KMS-11 (cell line): ENCODE measurements around the gene SLC2A8.

ENCODE experiments used
- H2AFZ ChIP-seq: fragments of 200-600 bp; sonication (generic); 2 replicates; pipeline ENCODE4 v1.6.1; 2016; ENCODE audit warnings: antibody characterized with exemption, mixed run types, low read depth
- H3K27ac ChIP-seq: fragments of 200-600 bp; sonication (generic); 2 replicates; pipeline ENCODE4 v1.6.1; 2016; ENCODE audit warnings: mild to moderate bottlenecking, mixed run types
- H3K27me3 ChIP-seq: fragments of 200-600 bp; sonication (generic); 2 replicates; pipeline ENCODE4 v1.6.1; 2017; ENCODE audit warnings: mild to moderate bottlenecking, low read depth, mixed run types, moderate library complexity; ENCODE audit not compliant: insufficient read depth
- H3K36me3 ChIP-seq: fragments of 200-600 bp; sonication (generic); 2 replicates; pipeline ENCODE4 v1.6.1; 2017; ENCODE audit warnings: mild to moderate bottlenecking, mixed run types; ENCODE audit not compliant: insufficient read depth
- H3K4me1 ChIP-seq: fragments of 200-600 bp; sonication (generic); 2 replicates; pipeline ENCODE4 v1.6.1; 2016; ENCODE audit warnings: mild to moderate bottlenecking, low read depth, mixed run types; ENCODE audit not compliant: poor library complexity, severe bottlenecking
- H3K4me2 ChIP-seq: fragments of 200-600 bp; sonication (generic); 2 replicates; pipeline ENCODE4 v1.7.0; 2016; ENCODE audit warnings: mild to moderate bottlenecking, mixed run types
- H3K4me3 ChIP-seq: fragments of 200-600 bp; sonication (generic); IDR thresholded peaks from 2 replicates; pipeline ENCODE4 v1.6.1; 2017; ENCODE audit warnings: low read depth, low read length, mixed read lengths; ENCODE audit not compliant: insufficient read depth
- H3K79me2 ChIP-seq: fragments of 200-600 bp; sonication (generic); 2 replicates; pipeline ENCODE4 v1.6.1; 2016; ENCODE audit warnings: low read depth, mixed run types; ENCODE audit not compliant: insufficient read depth
- H3K9ac ChIP-seq: fragments of 200-600 bp; sonication (generic); 2 replicates; pipeline ENCODE4 v1.6.1; 2016; ENCODE audit warnings: mild to moderate bottlenecking, mixed run types
- H4K20me1 ChIP-seq: fragments of 200-600 bp; sonication (generic); 2 replicates; pipeline ENCODE4 v1.6.1; 2016; ENCODE audit warnings: mild to moderate bottlenecking, mixed run types; ENCODE audit not compliant: insufficient read depth
- TF ChIP-seq, protein P1 (sequence below): fragments of 200-600 bp; sonication (generic); conservative IDR thresholded peaks from 2 replicates; pipeline ENCODE4 v1.6.1; 2017; ENCODE audit warnings: low read depth, mild to moderate bottlenecking, antibody characterized with exemption, low read length, moderate library complexity, mixed read lengths

SLC2A8 gene

DNA sequence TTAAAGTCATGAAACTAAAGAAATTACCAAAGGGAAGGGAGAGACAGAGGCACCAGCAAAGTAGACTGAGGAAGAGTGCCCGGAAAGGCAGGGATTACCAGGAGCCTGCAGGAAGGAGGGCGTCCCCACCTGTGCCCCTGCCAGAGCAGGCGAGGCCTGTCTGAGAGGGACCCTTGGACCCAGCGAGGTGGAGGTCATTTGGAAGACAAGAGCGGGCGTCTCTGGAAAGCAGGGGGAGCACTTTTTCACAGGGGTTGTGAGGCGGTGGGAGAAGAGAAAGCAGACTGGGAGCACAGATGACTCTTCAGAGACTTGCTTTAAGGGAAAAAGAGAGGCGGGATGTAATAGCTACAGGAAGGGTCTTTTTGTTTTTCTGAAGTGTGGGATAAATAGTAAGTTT is 27.5 kb upstream of the SLC2A8 start:
- no peak overlapping the region for H2AFZ ChIP-seq
- H3K79me2 ChIP-seq: no peaks in the 10 kb centered on the region
- H3K36me3 ChIP-seq: no peaks in the 10 kb centered on the region
- no peak overlapping the region for H3K4me2 ChIP-seq
- no peak overlapping the region for H3K27ac ChIP-seq
- no peaks in the 10 kb centered on the region for H4K20me1 ChIP-seq
- H3K4me3 ChIP-seq: no peak overlapping the region
- no peaks in the 10 kb centered on the region for H3K4me1 ChIP-seq
- no peaks in the 10 kb centered on the region for H3K27me3 ChIP-seq
- TF ChIP-seq, protein P1, sequence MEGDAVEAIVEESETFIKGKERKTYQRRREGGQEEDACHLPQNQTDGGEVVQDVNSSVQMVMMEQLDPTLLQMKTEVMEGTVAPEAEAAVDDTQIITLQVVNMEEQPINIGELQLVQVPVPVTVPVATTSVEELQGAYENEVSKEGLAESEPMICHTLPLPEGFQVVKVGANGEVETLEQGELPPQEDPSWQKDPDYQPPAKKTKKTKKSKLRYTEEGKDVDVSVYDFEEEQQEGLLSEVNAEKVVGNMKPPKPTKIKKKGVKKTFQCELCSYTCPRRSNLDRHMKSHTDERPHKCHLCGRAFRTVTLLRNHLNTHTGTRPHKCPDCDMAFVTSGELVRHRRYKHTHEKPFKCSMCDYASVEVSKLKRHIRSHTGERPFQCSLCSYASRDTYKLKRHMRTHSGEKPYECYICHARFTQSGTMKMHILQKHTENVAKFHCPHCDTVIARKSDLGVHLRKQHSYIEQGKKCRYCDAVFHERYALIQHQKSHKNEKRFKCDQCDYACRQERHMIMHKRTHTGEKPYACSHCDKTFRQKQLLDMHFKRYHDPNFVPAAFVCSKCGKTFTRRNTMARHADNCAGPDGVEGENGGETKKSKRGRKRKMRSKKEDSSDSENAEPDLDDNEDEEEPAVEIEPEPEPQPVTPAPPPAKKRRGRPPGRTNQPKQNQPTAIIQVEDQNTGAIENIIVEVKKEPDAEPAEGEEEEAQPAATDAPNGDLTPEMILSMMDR: no peak
- no peak overlapping the region for H3K9ac ChIP-seq

DNA sequence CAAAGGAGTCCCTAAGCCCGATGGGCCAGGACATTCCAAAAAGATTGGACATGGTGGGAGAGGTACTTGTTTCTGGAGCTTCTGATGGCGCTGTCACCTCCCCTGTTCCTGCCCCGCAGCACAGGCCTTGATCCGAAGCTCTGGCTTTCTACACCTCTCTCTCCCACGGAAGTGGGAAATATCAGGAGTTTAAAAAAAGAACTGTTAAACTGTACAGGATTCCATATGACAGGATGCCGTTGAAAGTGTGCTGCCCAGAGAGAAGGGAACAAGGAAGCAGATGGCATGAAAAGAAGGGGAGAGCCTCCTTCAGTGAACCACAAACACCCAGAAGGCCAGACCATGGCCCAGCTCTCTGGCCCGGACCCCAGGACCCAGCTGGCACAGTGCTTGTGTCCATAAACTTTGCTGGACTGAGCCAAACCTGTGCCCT is 26.8 kb upstream of the SLC2A8 start:
- no peaks in the 10 kb centered on the region for H3K4me1 ChIP-seq
- no peak overlapping the region for H3K4me2 ChIP-seq

DNA sequence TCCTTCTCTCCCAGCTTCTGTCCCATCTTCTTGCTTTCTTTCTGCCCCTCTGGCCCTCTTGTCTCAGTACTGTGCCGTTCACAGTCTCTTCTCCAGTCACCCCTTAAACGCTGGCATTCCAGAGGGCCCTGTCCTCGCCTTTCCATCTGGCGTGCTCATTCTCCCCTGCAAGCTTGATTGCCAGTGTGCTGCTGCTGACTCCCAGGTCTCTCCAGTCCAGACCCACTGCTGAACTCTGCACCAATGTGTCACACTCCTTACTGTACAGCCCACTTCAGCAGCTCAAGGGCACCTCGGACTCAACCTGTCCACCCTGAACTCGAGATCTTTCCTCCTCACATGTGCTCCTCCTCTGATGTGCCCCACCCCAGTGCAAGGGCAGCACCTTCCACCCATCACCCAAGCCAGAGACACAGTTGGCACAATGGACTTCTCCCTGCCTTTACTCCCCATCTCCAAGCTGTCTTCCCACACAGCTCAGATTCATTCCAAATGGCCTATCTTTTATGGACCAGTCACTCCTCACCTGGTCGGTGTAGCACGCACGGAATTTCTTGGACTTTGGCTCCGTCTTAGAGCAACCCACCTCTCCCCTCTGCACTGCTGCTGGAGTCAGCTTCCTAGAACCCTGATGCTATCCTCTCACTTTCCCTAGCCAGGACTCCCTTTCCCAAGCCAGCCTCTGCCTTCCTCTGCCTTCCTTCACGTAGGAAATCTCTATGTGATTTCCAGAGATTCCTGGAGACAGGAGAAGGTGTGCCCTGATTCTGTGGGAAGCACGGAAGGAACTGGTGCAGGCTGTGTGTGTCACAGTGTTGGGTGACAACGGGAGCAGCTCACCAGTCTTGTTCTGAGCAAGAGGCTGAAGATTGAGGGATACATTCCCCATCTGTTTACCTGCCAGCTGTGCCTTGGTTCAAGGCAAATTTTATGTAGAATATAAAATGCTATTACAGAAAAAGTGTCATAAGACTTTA is 26.0 kb upstream of the SLC2A8 start:
- Histone ChIP-seq H3K4me1 (no peaks in the 10 kb centered on the region), H4K20me1 (no peaks in the 10 kb centered on the region), H3K4me3 (no peak overlapping the region), H3K36me3 (no peaks in the 10 kb centered on the region), H2AFZ (no peak overlapping the region), H3K27me3 (no peaks in the 10 kb centered on the region), H3K9ac (no peak overlapping the region), H3K79me2 (no peaks in the 10 kb centered on the region), H3K4me2 (no peak overlapping the region), H3K27ac (no peak overlapping the region)
- TF ChIP-seq, protein P1: no peak

More for the DNA sequence above, 26.8 kb upstream of the SLC2A8 start:
- H3K9ac ChIP-seq: no peak overlapping the region
- TF ChIP-seq, protein P1: no peak
- H3K27ac ChIP-seq: no peak overlapping the region
- no peaks in the 10 kb centered on the region for H3K79me2 ChIP-seq
- no peaks in the 10 kb centered on the region for H3K36me3 ChIP-seq
- no peaks in the 10 kb centered on the region for H3K27me3 ChIP-seq
- no peak overlapping the region for H2AFZ ChIP-seq
- H4K20me1 ChIP-seq: no peaks in the 10 kb centered on the region
- H3K4me3 ChIP-seq: no peak overlapping the region

DNA sequence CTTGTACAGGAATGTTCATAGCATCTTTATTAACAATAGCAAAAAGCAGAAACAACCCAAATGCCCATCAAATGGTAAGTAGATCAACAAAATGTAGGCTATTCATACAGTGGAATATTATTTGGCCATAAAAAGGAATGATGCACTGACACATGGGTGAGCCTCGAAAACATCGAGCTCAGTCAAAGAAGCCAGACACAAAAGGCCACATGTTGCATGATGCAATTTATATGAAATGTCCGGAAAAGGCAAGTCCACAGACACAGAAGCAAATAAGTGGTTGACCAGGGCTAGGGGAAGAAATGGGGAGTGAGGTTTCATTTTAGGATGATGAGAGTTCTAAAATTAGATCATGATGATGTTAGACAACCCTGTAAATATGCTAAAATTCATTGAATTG is 16.5 kb upstream of the SLC2A8 start:
- no peaks in the 10 kb centered on the region for H4K20me1 ChIP-seq
- no peaks in the 10 kb centered on the region for H3K79me2 ChIP-seq
- TF ChIP-seq, protein P1: no peak
- no peak overlapping the region for H2AFZ ChIP-seq
- no peaks in the 10 kb centered on the region for H3K27me3 ChIP-seq
- H3K4me3 ChIP-seq: no peak overlapping the region
- no peak overlapping the region for H3K4me2 ChIP-seq
- no peak overlapping the region for H3K9ac ChIP-seq
- peaks cover 35% of the 10 kb centered on the region for H3K4me1 ChIP-seq
- no peaks in the 10 kb centered on the region for H3K36me3 ChIP-seq
- no peak overlapping the region for H3K27ac ChIP-seq
